Heart left ventricle (tissue), 16 donors: ENCODE data around the gene EIF2S2. TPM values are rescaled to one million over a fixed set of nuclear protein-coding genes. Genes with fewer than 3 reads are reported as not detected.

Experiments
- ATAC-seq, 4 donors: fragments of 200-7000 bp; cut with Tn5 transposase; one replicate each; pipeline ENCODE4 v1.9.1; 2020 to 2022; ENCODE audit warnings: moderate library complexity in 4 of 4, mild to moderate bottlenecking in 3 of 4, moderate number of reproducible peaks in 1 of 4
- DNase-seq, 5 donors: peaks; one replicate each; pipeline ENCODE4 v3.0.0-alpha.2; 2020
- H3K27ac ChIP-seq, 12 donors: fragments of 200-600 bp; sonication (generic) in 4 of 12; one replicate each; pipeline versions ENCODE4 v1.5.0 to v1.8.0; 2016 to 2022; ENCODE audit warnings: mild to moderate bottlenecking in 2 of 12
- H3K27me3 ChIP-seq, 9 donors: fragments of 200-600 bp; sonication (generic) in 2 of 9; one replicate each; pipeline versions ENCODE4 v1.5.1 to v1.8.0; 2016 to 2022; ENCODE audit warnings: mild to moderate bottlenecking in 3 of 9
- H3K36me3 ChIP-seq, 9 donors: fragments of 200-600 bp; sonication (generic) in 2 of 9; one replicate each; pipeline versions ENCODE4 v1.5.0 to v1.8.0; 2018 to 2022; ENCODE audit warnings: mild to moderate bottlenecking in 2 of 9
- H3K4me1 ChIP-seq, 12 donors: fragments of 200-600 bp; sonication (generic) in 4 of 12; one replicate each; pipeline versions ENCODE4 v1.5.0 to v1.8.0; 2016 to 2022; ENCODE audit warnings: mild to moderate bottlenecking in 3 of 12
- H3K4me3 ChIP-seq, 12 donors: fragments of 200-600 bp; sonication (generic) in 4 of 12; one replicate each; pipeline versions ENCODE4 v1.5.0 to v1.8.0; 2017 to 2022; ENCODE audit warnings: mild to moderate bottlenecking in 9 of 12, moderate library complexity in 4 of 12
- H3K9me3 ChIP-seq, 12 donors: fragments of 200-600 bp; sonication (generic) in 4 of 12; one replicate each; pipeline versions ENCODE4 v1.5.0 to v1.8.0; 2016 to 2022; ENCODE audit warnings: mild to moderate bottlenecking in 1 of 12
- POLR2A ChIP-seq, 2 donors: fragments of 450-650 bp; IDR thresholded peaks; one replicate each; pipeline ENCODE4 v1.6.1; 2017; ENCODE audit warnings: antibody characterized with exemption in 2 of 2, mild to moderate bottlenecking in 2 of 2, moderate library complexity in 2 of 2
- WGBS, 4 donors: extraction: QIAGEN DNeasy Blood & Tissue Kit in 2 of 4; methylation state at CpG; one replicate each; pipeline versions ENCODE4 v1.1.5 to v1.1.7; 2013 to 2018; 5-methylcytosine and 5-hydroxymethylcytosine counted together
- intact Hi-C, 10 donors: fragments of 100-400 bp; cut with DNase I; formaldehyde crosslinking; loops; one replicate each; pipeline versions ENCODE4 v1.11.1 to v1.14.2; 2022
- microRNA-seq, 4 donors: library from miRNA; unstranded; fragments of <30 nt; microRNA quantifications; one replicate each; pipeline versions ENCODE4 to v1.2.0, GENCODE V29; 2017 to 2020
- polyA plus RNA-seq, 2 donors: library from polyadenylated mRNA; stranded (reverse); fragments of 200-250 nt; gene quantifications; one replicate each; pipeline ENCODE4 v1.2.3, GENCODE V29; 2013
- total RNA-seq, 9 donors: library from RNA; depleted of rRNA in 2 of 9; stranded (reverse); fragments of >200 nt in 2 of 9; fragmentation: NEBNext Ultra II Directional in 3 of 9; extraction: Animal tissue kit (Norgen Biotek cat#: 25700) in 3 of 9; gene quantifications; one replicate each; pipeline versions ENCODE4 v1.1.0 to v1.2.4, GENCODE V29; 2016 to 2023
- TF ChIP-seq, protein P1 (sequence below), 12 donors: fragments of 200-600 bp; sonication (generic) in 4 of 12; IDR thresholded peaks; one replicate each; pipeline versions ENCODE4 v1.5.0 to v1.8.0; 2018 to 2022; ENCODE audit warnings: antibody characterized with exemption in 12 of 12, mild to moderate bottlenecking in 5 of 12
- donor health status: ischemic (EF 13 %, LVEDD 7.1; RV severe dilation, severe dysfunction).
- donor health status: healthy with polysubstance abuse.
- donor health status: DM: no; HTN: yes; CAD: no.
- donor health status: DM: no; HTN: no; CAD: no.
- donor health status: ischemic (EF 25% LVEDD 6.9; RV normal size, moderate dysfunction).
- donor health status: ischemic (EF 25% LVEDD 5.7; RV mildly dilated, moderate dysfunction).
- donor health status: healthy.
- donor health status: DM: yes; HTN: yes; CAD: no.
- donor health status: ischemic (EF 35%, LVEDD 5.7; RV mildly dilated, moderate dysfunction).
- donor health status: nonischemic (EF 11% LVEDD 7.7; RV severe dilation, severe dysfunction).
- donor health status: DM: yes; HTN: yes; CAD: no.
- donor health status: PGD.
- donor health status: ischemic (EF 29% LVEDD 5.4; RV normal size, mild dysfunction).
- donor health status: nonischemic (EF 23%, LVEDD 6.1; RV moderate dilation, normal function).

Gene EIF2S2
- total and polyA plus RNA-seq, 11 donors, result 25.8 to 81.7 (median 40.9) TPM

DNA sequence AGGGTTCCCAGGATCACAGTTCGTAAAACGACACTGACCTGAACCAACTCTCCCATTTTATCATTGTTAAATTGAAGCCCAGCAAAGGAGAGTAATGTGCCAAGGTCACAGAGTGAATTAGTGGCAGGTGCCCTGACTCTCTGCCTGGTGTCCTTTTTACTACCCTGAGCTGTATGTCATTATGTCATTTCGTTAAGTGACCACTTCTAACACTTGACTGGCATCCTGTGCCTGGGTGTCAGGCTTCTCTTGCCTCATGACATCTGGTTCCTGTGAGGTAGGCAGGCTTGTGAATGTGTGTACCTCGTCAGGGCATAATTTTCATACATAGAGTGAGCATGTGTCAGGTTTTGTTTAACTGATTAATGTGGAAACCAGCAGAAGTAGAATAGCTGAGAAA lies 69.8 kb downstream of the EIF2S2 start:
- H3K4me1 ChIP-seq, result peaks cover 3 to 92% (median 87%) of the 10 kb centered on the region in 12 donors
- H3K27me3 ChIP-seq, result no peaks in the 10 kb centered on the region
- TF ChIP-seq POLR2A (IDR thresholded peaks at IDR 0.05), result no peak
- TF ChIP-seq, protein P1, sequence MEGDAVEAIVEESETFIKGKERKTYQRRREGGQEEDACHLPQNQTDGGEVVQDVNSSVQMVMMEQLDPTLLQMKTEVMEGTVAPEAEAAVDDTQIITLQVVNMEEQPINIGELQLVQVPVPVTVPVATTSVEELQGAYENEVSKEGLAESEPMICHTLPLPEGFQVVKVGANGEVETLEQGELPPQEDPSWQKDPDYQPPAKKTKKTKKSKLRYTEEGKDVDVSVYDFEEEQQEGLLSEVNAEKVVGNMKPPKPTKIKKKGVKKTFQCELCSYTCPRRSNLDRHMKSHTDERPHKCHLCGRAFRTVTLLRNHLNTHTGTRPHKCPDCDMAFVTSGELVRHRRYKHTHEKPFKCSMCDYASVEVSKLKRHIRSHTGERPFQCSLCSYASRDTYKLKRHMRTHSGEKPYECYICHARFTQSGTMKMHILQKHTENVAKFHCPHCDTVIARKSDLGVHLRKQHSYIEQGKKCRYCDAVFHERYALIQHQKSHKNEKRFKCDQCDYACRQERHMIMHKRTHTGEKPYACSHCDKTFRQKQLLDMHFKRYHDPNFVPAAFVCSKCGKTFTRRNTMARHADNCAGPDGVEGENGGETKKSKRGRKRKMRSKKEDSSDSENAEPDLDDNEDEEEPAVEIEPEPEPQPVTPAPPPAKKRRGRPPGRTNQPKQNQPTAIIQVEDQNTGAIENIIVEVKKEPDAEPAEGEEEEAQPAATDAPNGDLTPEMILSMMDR (IDR thresholded peaks at IDR 0.05), result no peak
- H3K36me3 ChIP-seq, result peaks cover 0 to 4% (median 0%) of the 10 kb centered on the region in 9 donors
- peak; percentile 63 to 83 (median 80) for ATAC-seq
- intact Hi-C loops, result loop anchor here in 4 of 10 donors (5.0 to 10.0 kb wide), 3 partner anchors 45 to 50 kb away; partner anchors contain the start of gene RALY (in 3 of the 4)
- no peak overlapping the region for H3K4me3 ChIP-seq
- no peaks in the 10 kb centered on the region for H3K9me3 ChIP-seq
- WGBS, 4 donors, result 35 to 59% (median 51%) methylated on average over 4 of the region's 4 CpGs
- peak in 4 of 5 donors; percentile 29 to 66 (median 35) for DNase-seq
- peak overlapping the region in 7 of 12 donors; percentile 25 to 81 (median 61) for H3K27ac ChIP-seq

DNA sequence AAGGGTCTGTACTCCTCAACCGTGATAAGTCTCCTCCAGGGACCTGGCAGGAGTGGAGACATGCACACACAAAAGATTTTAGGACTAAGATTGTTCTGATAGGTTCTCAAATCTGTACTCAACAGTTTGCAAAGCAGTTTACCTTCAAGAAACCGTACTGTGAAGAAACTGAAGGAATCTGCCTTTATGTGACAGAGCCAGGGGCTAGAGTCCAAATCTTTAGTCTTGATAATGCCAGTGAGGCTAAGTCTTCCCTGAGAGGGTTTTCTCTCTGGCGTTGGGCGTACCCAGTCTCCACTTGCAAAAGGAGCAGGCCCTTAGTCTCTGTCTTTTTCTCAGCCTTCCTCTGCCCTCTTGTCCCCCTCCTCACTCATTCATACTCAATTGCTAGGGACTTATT lies 70.8 kb downstream of the EIF2S2 start:
- intact Hi-C loops, result loop anchor here in 5 of 10 donors (2.0 to 10.0 kb wide), 4 partner anchors 44 to 49 kb away; partner anchors contain the start of gene RALY (in 4 of the 5)
- Histone ChIP-seq H3K36me3 (peaks cover 0 to 3% (median 0%) of the 10 kb centered on the region in 9 donors), H3K4me3 (no peak overlapping the region), H3K4me1 (peaks cover 9 to 100% (median 97%) of the 10 kb centered on the region in 12 donors), H3K27me3 (no peaks in the 10 kb centered on the region), H3K9me3 (no peaks in the 10 kb centered on the region), H3K27ac (peak overlapping the region in 6 of 12 donors; percentile 25 to 81 (median 56))
- no peak for DNase-seq
- no peak for TF ChIP-seq POLR2A (IDR thresholded peaks at IDR 0.05)
- no peak for ATAC-seq
- WGBS, 4 donors, result 76 to 82% (median 77%) methylated on average over 4 of the region's 4 CpGs

DNA sequence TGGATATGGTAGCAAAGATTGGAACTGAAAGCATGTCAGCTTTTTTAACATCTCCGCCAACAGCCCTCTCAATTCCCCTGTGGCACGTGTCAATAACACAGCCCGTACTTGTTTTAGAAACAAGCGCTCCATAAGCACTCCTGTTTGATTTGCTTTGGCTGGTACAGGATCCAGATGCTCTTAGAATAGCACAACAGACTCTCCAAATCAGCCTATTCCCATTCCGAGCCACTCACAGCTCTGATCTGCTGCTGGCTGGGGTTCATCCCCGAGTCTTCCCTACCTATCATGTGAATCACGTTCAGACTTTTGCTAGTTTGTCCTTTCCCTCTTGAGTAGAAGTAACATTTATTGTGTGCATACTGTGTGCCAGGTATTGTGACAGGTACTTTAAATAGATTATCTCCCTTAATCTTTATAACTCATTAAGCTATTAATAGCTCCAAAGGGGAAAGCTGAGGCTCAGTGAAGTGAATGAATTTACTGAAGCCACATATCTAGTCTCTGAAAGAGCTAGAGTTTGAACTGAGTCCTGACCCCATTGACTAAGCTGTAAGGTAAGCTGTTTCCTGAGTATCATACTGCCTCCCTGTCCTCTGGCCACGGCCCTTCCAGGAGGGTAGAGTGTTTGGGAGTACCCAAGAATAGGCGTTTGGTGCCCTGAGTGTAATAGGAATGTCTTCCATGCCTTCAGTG lies 71.6 kb downstream of the EIF2S2 start:
- WGBS, 4 donors, result 37 to 52% (median 44%) methylated on average over 9 of the region's 9 CpGs
- ATAC-seq (peak; percentile 73 to 86 (median 82)), DNase-seq (peak in 4 of 5 donors; percentile 25 to 58 (median 38))
- no peaks in the 10 kb centered on the region for H3K9me3 ChIP-seq
- peaks cover 0 to 3% (median 0%) of the 10 kb centered on the region in 9 donors for H3K36me3 ChIP-seq
- peak overlapping the region in 1 of 12 donors; percentile 6 for H3K4me3 ChIP-seq
- H3K4me1 ChIP-seq, result peaks cover 9 to 100% (median 99%) of the 10 kb centered on the region in 12 donors
- H3K27me3 ChIP-seq, result no peaks in the 10 kb centered on the region
- no peak for TF ChIP-seq POLR2A (IDR thresholded peaks at IDR 0.05)
- TF ChIP-seq, protein P1 (IDR thresholded peaks at IDR 0.05), result no peak
- intact Hi-C loops, result loop anchor here in 5 of 10 donors (2.0 to 10.0 kb wide), 4 partner anchors 43 to 48 kb away; partner anchors contain the start of gene RALY (in 4 of the 5)
- peak overlapping the region in 11 of 12 donors; percentile 41 to 81 (median 52) for H3K27ac ChIP-seq

Small RNAs within 50 kb of the gene (microRNA-seq; reads per million reads assigned to microRNA genes)
- 0 to 0.21 (median 0.06) reads per million in 4 donors for gene MIR4755

Other genes starting within 250 kb of the EIF2S2 start
- 100 to 1,000 TPM in 7 of 9 donors, 10 to 100 TPM in 2; 99.2 to 148 (median 106) TPM for gene RALY, start 118.3 kb downstream of the EIF2S2 start, total RNA-seq
- 100 to 1,000 TPM; 130 to 210 TPM for gene RALY, start 118.3 kb downstream of the EIF2S2 start, polyA plus RNA-seq
- gene ASIP, start 129.2 kb upstream of the EIF2S2 start, total RNA-seq, result 10 to 100 TPM in 6 of 9 donors, 1 to 10 TPM in 3; 3.4 to 23.2 (median 10.4) TPM
- gene ASIP, start 129.2 kb upstream of the EIF2S2 start, polyA plus RNA-seq, result 100 to 1,000 TPM in 1 of 2 donors, under 1 TPM in 1; 0.75 to 117 TPM
- 100 to 1,000 TPM in 1 of 9 donors, 10 to 100 TPM in 8; 48.3 to 132 (median 57.2) TPM for gene AHCY, start 191.1 kb upstream of the EIF2S2 start, total RNA-seq
- 10 to 100 TPM; 64.4 to 98.4 TPM for gene AHCY, start 191.1 kb upstream of the EIF2S2 start, polyA plus RNA-seq